Body of pancreas (tissue), 4 donors: ENCODE measurements around the gene RPL14.

Source experiments
- POLR2A ChIP-seq, 3 donors: fragments of 450-650 bp; IDR thresholded peaks; one replicate each; pipeline ENCODE4 v1.6.1; 2016; ENCODE audit warnings: antibody characterized with exemption in 3 of 3, mild to moderate bottlenecking in 2 of 3
- TF ChIP-seq, protein P1 (sequence below), 7 experiments: fragments of 450-650 bp in 4 of 7; fragments of 200-600 bp in 3 of 7; sonication (generic) in 3 of 7; IDR thresholded peaks; one replicate each; pipeline ENCODE4 v1.5.1; 2016 to 2019; ENCODE audit warnings: antibody characterized with exemption in 7 of 7

DNA sequence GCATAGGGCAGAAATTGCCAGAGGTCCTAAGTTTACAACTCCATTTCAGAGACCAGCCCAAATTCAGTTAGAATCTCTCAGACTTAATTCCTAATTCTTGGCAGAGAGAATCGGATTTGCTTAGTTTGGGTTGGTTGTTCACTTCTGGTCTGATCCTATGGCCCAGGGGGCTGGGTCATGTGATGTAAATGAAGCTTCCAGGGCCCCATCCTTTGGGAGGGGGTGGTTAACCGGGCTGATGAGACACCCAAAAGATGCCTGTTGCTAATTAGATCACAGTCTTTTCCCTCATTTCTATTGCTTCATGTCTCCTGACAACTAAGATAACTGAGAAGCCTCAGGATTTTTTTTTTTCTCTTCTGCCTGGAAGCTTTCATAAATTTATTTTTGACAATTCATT lies 37.6 kb downstream of the RPL14 start:
- TF ChIP-seq, protein P1, sequence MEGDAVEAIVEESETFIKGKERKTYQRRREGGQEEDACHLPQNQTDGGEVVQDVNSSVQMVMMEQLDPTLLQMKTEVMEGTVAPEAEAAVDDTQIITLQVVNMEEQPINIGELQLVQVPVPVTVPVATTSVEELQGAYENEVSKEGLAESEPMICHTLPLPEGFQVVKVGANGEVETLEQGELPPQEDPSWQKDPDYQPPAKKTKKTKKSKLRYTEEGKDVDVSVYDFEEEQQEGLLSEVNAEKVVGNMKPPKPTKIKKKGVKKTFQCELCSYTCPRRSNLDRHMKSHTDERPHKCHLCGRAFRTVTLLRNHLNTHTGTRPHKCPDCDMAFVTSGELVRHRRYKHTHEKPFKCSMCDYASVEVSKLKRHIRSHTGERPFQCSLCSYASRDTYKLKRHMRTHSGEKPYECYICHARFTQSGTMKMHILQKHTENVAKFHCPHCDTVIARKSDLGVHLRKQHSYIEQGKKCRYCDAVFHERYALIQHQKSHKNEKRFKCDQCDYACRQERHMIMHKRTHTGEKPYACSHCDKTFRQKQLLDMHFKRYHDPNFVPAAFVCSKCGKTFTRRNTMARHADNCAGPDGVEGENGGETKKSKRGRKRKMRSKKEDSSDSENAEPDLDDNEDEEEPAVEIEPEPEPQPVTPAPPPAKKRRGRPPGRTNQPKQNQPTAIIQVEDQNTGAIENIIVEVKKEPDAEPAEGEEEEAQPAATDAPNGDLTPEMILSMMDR (IDR thresholded peaks at IDR 0.05): no peak
- no peak for TF ChIP-seq POLR2A (IDR thresholded peaks at IDR 0.05)
